ENCODE data around the gene BCL2L13.

The BCL2L13 gene

DNA sequence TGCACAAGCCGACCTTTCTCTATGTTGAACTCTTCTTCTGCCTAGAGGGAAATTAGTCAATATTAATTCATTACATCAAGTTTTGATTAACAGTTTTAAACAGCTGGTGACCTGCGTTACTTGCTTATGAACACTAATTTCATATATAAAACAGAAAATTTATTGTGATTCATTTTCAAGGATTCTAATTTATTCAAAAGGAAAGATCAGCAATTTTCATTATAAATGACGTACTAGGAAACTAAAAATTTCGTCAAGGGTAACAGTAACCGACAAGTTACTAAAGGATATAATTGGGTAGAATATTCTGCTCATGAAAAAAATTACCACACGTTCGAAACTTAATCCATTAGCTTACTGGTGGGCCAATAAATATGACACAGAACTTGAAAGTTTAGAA, 25.3 kb upstream of the BCL2L13 start:
- POLR2A ChIA-PET: no interaction called here
- TF ChIP-seq FOXK2 (IDR thresholded peaks at IDR 0.05): no peak
- TF ChIP-seq FOXM1 (IDR thresholded peaks at IDR 0.05; ENCODE audit: borderline replicate concordance): no peak
- no peak for TF ChIP-seq LEF1 (IDR thresholded peaks at IDR 0.05; ENCODE audit: borderline replicate concordance)
- TF ChIP-seq ZNF384 (IDR thresholded peaks at IDR 0.05): no peak
- TF ChIP-seq L3MBTL2 (conservative IDR thresholded peaks at IDR 0.05): no peak
- no peak for TF ChIP-seq TARDBP (IDR thresholded peaks at IDR 0.05)
- TF ChIP-seq BHLHE40 (IDR thresholded peaks at IDR 0.05; ENCODE audit: borderline replicate concordance): no peak
- TF ChIP-seq CTBP1 (IDR thresholded peaks at IDR 0.05; ENCODE audit: borderline replicate concordance): no peak
- CTCF ChIA-PET: no interaction called here
- no peak for DNase-seq (ENCODE audit: extremely low spot score)

DNA sequence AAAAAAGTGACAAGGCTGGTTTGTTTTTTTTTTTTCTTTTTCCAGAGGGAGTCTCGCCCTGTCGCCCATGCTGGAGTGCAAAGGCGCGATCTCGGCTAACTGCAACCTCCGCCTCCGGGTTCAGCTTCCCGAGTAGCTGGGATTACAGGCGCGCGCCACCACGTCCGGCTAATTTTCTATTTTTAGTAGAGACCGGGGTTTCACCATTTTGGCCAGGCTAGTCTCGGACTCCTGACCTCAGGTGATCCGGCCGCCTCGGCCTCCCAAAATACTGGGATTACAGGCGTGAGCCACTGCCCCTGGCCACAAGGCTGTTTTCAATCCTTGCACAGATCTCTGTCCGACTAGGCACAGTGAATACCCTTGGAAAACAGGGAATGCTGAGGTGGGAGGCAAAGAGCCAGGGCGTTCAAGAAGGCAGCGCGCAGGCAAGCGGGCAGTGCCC, 10.6 kb upstream of the BCL2L13 start:
- ChIA-PET CTCF (no interaction called here), POLR2A (no interaction called here)
- no peak for DNase-seq (ENCODE audit: extremely low spot score)
- TF ChIP-seq FOXM1 (IDR thresholded peaks at IDR 0.05; ENCODE audit: borderline replicate concordance): no peak
- TF ChIP-seq SP1 (IDR thresholded peaks at IDR 0.05): no peak
- TF ChIP-seq HDGF (IDR thresholded peaks at IDR 0.05; ENCODE audit: borderline replicate concordance): no peak
- TF ChIP-seq TARDBP (IDR thresholded peaks at IDR 0.05): no peak
- TF ChIP-seq ZNF384 (IDR thresholded peaks at IDR 0.05): no peak
- no peak for TF ChIP-seq NFRKB (IDR thresholded peaks at IDR 0.05)
- no peak for TF ChIP-seq L3MBTL2 (conservative IDR thresholded peaks at IDR 0.05)
- TF ChIP-seq FOXK2 (IDR thresholded peaks at IDR 0.05): no peak
- TF ChIP-seq SUZ12 (IDR thresholded peaks at IDR 0.05): no peak
- TF ChIP-seq LEF1 (IDR thresholded peaks at IDR 0.05; ENCODE audit: borderline replicate concordance): no peak
- no peak for TF ChIP-seq FOXA1 (IDR thresholded peaks at IDR 0.05)
- TF ChIP-seq, protein P1, sequence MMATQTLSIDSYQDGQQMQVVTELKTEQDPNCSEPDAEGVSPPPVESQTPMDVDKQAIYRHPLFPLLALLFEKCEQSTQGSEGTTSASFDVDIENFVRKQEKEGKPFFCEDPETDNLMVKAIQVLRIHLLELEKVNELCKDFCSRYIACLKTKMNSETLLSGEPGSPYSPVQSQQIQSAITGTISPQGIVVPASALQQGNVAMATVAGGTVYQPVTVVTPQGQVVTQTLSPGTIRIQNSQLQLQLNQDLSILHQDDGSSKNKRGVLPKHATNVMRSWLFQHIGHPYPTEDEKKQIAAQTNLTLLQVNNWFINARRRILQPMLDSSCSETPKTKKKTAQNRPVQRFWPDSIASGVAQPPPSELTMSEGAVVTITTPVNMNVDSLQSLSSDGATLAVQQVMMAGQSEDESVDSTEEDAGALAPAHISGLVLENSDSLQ (IDR thresholded peaks at IDR 0.05): no peak
- no peak for TF ChIP-seq BHLHE40 (IDR thresholded peaks at IDR 0.05; ENCODE audit: borderline replicate concordance)

DNA sequence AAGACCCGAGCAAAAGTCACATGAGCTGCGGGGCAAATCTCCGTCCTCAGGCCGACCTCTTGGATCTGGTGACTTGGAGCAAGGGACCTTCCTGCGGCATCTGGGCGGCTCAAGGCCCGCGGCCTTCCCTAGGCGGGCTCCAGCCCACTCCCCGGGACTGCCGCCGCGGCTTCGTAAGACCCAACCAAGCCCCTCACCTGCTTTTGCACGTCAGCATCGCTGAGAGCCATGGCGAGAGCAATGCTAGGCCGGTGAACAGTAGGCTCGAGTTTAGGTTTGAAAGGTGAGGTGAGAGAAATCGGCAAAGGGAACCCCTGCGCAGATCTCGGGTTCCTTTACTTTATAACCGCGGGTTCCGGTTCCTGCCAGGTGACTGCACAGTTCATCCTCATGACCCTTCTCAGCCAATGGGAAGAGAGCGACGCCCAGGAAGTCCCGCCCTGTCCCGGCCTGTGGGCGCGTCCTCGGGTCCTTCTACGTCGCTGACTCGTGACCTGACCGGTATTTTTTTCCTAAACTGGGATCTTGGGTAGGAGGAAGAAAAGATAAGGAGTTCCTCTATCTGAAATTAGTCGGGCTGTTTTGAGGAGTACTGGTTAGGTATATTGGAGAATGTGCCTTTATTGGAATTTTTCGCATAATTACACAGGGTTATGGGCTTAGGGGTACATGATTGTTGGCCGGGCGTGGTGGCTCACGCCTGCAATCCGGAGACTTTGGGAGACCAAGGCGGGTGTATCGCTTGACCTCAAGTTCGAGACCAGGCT, 10.0 kb upstream of the BCL2L13 start, which contains the start of gene ATP6V1E1:
TSS of gene ATP6V1E1 (minus strand) at position 344 of the 767 bp plus-strand sequence. CDS start at position 230, 114 bp downstream.
- DNase-seq (ENCODE audit: extremely low spot score): peak; percentile 99
- POLR2A ChIA-PET: no interaction called here
- TF ChIP-seq, protein P1 (IDR thresholded peaks at IDR 0.05): 0 out of 2 replicates have a peak, but pooled peaks have one; percentile 4
- TF ChIP-seq HDGF (IDR thresholded peaks at IDR 0.05; ENCODE audit: borderline replicate concordance) (no peak), FOXM1 (IDR thresholded peaks at IDR 0.05; ENCODE audit: borderline replicate concordance) (no peak), L3MBTL2 (conservative IDR thresholded peaks at IDR 0.05) (0 out of 2 replicates have a peak, but pooled peaks have one; percentile 26), ZNF384 (IDR thresholded peaks at IDR 0.05) (peak; percentile 76), ELF4 (IDR thresholded peaks at IDR 0.05) (peak; percentile 58), CTBP1 (IDR thresholded peaks at IDR 0.05; ENCODE audit: borderline replicate concordance) (no peak)
- CTCF ChIA-PET: no interaction called here

DNA sequence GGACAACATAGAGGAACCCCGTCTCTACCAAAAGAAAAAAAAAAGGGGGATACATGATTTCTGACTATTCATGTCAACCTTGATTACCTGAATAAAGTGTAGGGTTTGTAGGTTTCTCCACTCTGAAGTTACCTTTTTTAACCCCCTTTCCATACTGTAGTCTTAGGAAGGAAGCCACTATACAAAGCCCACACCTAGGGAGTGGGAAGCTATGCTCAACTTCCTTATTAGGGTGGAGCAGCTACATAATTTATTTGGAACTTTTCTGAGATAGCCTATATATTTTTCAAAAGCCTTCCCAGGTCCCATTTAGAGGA, 9.4 kb upstream of the BCL2L13 start:
- ChIA-PET CTCF (interaction anchor here (0.6 kb wide), 1 partner anchor 364 kb away, joined by 3 read pairs; no protein-coding TSS in a partner anchor), POLR2A (interaction anchor here (1.6 kb wide), 1 partner anchor 10 kb away, joined by 6 read pairs; the partner anchor contains the start of gene BCL2L13)
- DNase-seq (ENCODE audit: extremely low spot score): no peak
- TF ChIP-seq FOXM1 (IDR thresholded peaks at IDR 0.05; ENCODE audit: borderline replicate concordance): no peak
- TF ChIP-seq FOXA1 (IDR thresholded peaks at IDR 0.05): no peak
- no peak for TF ChIP-seq SUZ12 (IDR thresholded peaks at IDR 0.05)
- no peak for TF ChIP-seq FOXK2 (IDR thresholded peaks at IDR 0.05)
- TF ChIP-seq ZNF384 (IDR thresholded peaks at IDR 0.05): no peak
- no peak for TF ChIP-seq ARNT (IDR thresholded peaks at IDR 0.05)
- TF ChIP-seq CTBP1 (IDR thresholded peaks at IDR 0.05; ENCODE audit: borderline replicate concordance): no peak
- TF ChIP-seq L3MBTL2 (conservative IDR thresholded peaks at IDR 0.05): no peak
- no peak for TF ChIP-seq ELF4 (IDR thresholded peaks at IDR 0.05)
- no peak for TF ChIP-seq TARDBP (IDR thresholded peaks at IDR 0.05)
- no peak for TF ChIP-seq BHLHE40 (IDR thresholded peaks at IDR 0.05; ENCODE audit: borderline replicate concordance)
- TF ChIP-seq NFRKB (IDR thresholded peaks at IDR 0.05): no peak
- TF ChIP-seq LEF1 (IDR thresholded peaks at IDR 0.05; ENCODE audit: borderline replicate concordance): no peak
- no peak for TF ChIP-seq SP1 (IDR thresholded peaks at IDR 0.05)
- no peak for TF ChIP-seq HDGF (IDR thresholded peaks at IDR 0.05; ENCODE audit: borderline replicate concordance)

DNA sequence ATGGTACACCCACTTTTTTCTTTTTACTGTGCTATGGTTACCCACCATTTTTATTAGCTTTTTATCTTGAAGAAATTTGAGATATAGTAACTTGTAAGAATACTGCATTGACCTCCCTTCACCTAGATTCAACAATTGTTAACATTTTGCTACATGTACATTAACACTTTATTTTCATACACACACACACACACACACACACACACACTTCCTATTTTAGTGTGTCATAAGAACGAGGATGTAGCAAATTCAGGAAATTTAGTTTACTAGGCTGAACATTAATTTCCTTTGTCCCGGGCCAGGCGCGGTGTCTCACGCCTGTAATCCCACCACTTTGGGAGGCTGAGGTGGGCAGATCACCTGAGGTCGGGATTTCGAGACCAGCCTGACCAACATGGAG, 8.9 kb upstream of the BCL2L13 start:
- ChIA-PET POLR2A (interaction anchor here (1.6 kb wide), 1 partner anchor 9 kb away, joined by 6 read pairs; the partner anchor contains the start of gene BCL2L13), CTCF (interaction anchor here (0.6 kb wide), 1 partner anchor 364 kb away, joined by 3 read pairs; no protein-coding TSS in a partner anchor)
- no peak for TF ChIP-seq SUZ12 (IDR thresholded peaks at IDR 0.05)
- TF ChIP-seq FOXA1 (IDR thresholded peaks at IDR 0.05): no peak
- no peak for TF ChIP-seq FOXM1 (IDR thresholded peaks at IDR 0.05; ENCODE audit: borderline replicate concordance)
- TF ChIP-seq, protein P1 (IDR thresholded peaks at IDR 0.05): no peak
- no peak for TF ChIP-seq ELF4 (IDR thresholded peaks at IDR 0.05)
- TF ChIP-seq HDGF (IDR thresholded peaks at IDR 0.05; ENCODE audit: borderline replicate concordance): no peak
- no peak for TF ChIP-seq ARNT (IDR thresholded peaks at IDR 0.05)
- TF ChIP-seq L3MBTL2 (conservative IDR thresholded peaks at IDR 0.05): no peak
- no peak for TF ChIP-seq BHLHE40 (IDR thresholded peaks at IDR 0.05; ENCODE audit: borderline replicate concordance)
- no peak for TF ChIP-seq FOXK2 (IDR thresholded peaks at IDR 0.05)
- TF ChIP-seq SP1 (IDR thresholded peaks at IDR 0.05): no peak
- DNase-seq (ENCODE audit: extremely low spot score): no peak

Data from HEK293T (cell line).